ENCODE measurements around the gene LAX1. TPM values are rescaled to one million over a fixed set of nuclear protein-coding genes. Genes with fewer than 3 reads are reported as not detected.

LAX1 gene
- total RNA-seq, 2 donors from 2014 or later: 24.3 to 24.8 TPM

DNA sequence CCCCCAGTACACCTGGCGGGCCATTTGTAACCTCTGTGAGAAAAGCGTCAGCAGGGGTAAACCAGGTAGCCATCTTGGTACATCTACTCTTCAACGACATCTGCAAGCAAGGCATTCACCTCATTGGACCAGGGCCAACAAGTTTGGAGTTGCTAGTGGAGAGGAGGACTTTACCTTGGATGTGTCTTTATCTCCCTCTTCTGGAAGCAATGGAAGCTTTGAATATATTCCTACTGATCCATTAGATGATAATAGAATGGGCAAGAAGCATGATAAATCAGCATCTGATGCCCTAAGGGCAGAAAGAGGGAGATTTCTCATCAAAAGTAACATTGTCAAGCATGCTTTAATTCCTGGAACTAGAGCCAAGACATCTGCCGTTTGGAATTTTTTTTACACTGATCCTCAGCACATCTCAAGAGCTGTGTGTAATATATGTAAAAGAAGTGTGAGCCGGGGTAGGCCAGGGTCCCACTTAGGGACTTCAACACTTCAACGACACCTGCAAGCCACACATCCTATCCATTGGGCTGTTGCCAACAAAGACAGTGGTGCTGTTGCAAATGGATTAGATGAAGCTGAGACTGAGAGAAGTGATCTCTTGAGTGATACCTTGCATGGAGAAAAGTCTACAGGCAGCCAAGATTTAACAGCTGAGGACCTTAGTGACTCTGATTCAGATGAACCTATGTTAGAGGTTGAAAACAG, 33.1 kb downstream of the LAX1 start:
- Mint-ChIP-seq H3K27ac (no peak overlapping the region), H3K4me3 (peak overlapping the region; percentile 91 to 98), H3K36me3 (ENCODE audit: insufficient read depth in 2 of 2) (peaks cover 19 to 34% of the 10 kb centered on the region in 2 donors), H3K9me3 (peaks cover 2 to 5% of the 10 kb centered on the region in 2 donors), H3K4me1 (ENCODE audit: low read depth) (peaks cover 59% of the 10 kb centered on the region), H3K27me3 (ENCODE audit: low read depth) (no peaks in the 10 kb centered on the region)
- no peak for DNase-seq
- no peak for ATAC-seq (replicated peaks in 1 of 2)

GRCh38 chr1:203799157-203799556, 34.2 kb downstream of the LAX1 start:
- H3K4me3 Mint-ChIP-seq: peak overlapping the region in 1 of 2 donors; percentile 47
- H3K27me3 Mint-ChIP-seq (ENCODE audit: low read depth): no peaks in the 10 kb centered on the region
- no peak overlapping the region for H3K27ac Mint-ChIP-seq
- ATAC-seq (replicated peaks in 1 of 2) (no peak), DNase-seq (no peak)
- H3K36me3 Mint-ChIP-seq (ENCODE audit: insufficient read depth in 2 of 2): peaks cover 21 to 43% of the 10 kb centered on the region in 2 donors
- peaks cover 69% of the 10 kb centered on the region for H3K4me1 Mint-ChIP-seq (ENCODE audit: low read depth)
- H3K9me3 Mint-ChIP-seq: peaks cover 2 to 5% of the 10 kb centered on the region in 2 donors

DNA sequence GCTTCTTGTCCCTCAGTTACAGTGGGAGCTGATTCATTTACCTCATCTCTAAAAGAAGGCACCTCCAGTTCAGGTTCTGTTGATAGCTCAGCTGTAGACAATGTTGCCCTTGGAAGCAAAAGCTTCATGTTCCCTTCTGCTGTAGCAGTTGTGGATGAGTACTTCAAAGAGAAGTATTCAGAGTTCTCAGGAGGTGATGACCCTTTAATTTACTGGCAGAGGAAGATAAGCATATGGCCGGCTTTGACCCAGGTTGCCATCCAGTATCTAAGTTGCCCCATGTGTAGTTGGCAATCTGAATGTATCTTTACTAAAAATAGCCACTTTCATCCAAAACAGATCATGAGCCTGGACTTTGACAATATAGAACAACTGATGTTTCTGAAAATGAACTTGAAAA, 35.0 kb downstream of the LAX1 start:
- ATAC-seq (replicated peaks in 1 of 2) (no peak), DNase-seq (no peak)
- Mint-ChIP-seq H3K4me1 (ENCODE audit: low read depth) (peaks cover 70% of the 10 kb centered on the region), H3K36me3 (ENCODE audit: insufficient read depth in 2 of 2) (peaks cover 21 to 48% of the 10 kb centered on the region in 2 donors), H3K9me3 (peaks cover 2 to 5% of the 10 kb centered on the region in 2 donors), H3K27me3 (ENCODE audit: low read depth) (no peaks in the 10 kb centered on the region), H3K27ac (no peak overlapping the region), H3K4me3 (peak overlapping the region in 1 of 2 donors; percentile 47)

GRCh38 chr1:203805689-203806088, 40.7 kb downstream of the LAX1 start:
- H3K9me3 Mint-ChIP-seq: no peaks in the 10 kb centered on the region
- peaks cover 10 to 35% of the 10 kb centered on the region in 2 donors for H3K36me3 Mint-ChIP-seq (ENCODE audit: insufficient read depth in 2 of 2)
- no peak overlapping the region for H3K4me3 Mint-ChIP-seq
- no peak overlapping the region for H3K27ac Mint-ChIP-seq
- H3K27me3 Mint-ChIP-seq (ENCODE audit: low read depth): no peaks in the 10 kb centered on the region
- DNase-seq: no peak
- no peak for ATAC-seq (replicated peaks in 1 of 2)
- peaks cover 42% of the 10 kb centered on the region for H3K4me1 Mint-ChIP-seq (ENCODE audit: low read depth)

DNA sequence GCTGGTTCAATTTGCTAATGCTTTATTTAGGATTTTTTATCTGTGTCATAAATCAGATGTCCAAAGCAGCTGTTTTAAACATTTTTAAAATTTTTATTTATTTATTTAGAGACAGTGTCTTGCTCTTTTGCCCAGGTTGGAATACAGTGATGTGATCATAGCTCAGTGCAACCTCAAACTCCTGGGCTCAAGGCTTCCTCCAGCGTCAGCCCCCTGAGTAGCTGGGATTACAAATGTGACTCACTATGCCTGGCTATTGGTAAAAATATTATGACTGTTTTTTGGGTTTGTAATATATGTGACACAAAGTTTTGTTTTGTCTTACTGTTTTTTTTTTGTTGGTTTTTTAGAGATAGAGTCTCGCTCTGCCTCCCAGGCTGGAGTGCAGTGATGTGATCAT, 42.2 kb downstream of the LAX1 start:
- ATAC-seq (replicated peaks in 1 of 2) (no peak), DNase-seq (no peak)
- Mint-ChIP-seq H3K36me3 (ENCODE audit: insufficient read depth in 2 of 2) (peaks cover 10 to 40% of the 10 kb centered on the region in 2 donors), H3K4me3 (no peak overlapping the region), H3K4me1 (ENCODE audit: low read depth) (peaks cover 47% of the 10 kb centered on the region), H3K27me3 (ENCODE audit: low read depth) (no peaks in the 10 kb centered on the region), H3K27ac (no peak overlapping the region), H3K9me3 (no peaks in the 10 kb centered on the region)

GRCh38 chr1:203813581-203814341, 48.8 kb downstream of the LAX1 start:
- Mint-ChIP-seq H3K27me3 (ENCODE audit: low read depth) (no peaks in the 10 kb centered on the region), H3K36me3 (ENCODE audit: insufficient read depth in 2 of 2) (peaks cover 9 to 26% of the 10 kb centered on the region in 2 donors), H3K27ac (peak overlapping the region; percentile 35), H3K9me3 (no peaks in the 10 kb centered on the region), H3K4me1 (ENCODE audit: low read depth) (peaks cover 12% of the 10 kb centered on the region), H3K4me3 (no peak overlapping the region)
- DNase-seq: no peak
- no peak for ATAC-seq (replicated peaks in 1 of 2)

DNA sequence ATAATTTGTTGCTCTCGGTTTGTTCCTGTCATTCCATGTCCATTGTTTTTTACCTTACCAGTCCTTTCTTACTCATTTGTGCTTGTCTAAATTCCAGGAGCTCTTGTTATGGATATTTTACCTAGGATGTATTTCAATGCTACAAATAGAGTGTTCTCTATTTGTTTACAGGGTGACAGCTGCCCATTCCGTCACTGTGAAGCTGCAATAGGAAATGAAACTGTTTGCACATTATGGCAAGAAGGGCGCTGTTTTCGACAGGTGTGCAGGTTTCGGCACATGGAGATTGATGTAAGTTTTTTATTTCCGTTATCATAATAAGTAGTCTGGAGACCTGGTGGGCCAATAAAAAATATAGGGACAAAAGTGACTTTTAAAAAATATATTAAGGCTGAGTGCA, 53.4 kb downstream of the LAX1 start:
- ATAC-seq (replicated peaks in 1 of 2) (no peak), DNase-seq (no peak)
- H3K9me3 Mint-ChIP-seq: no peaks in the 10 kb centered on the region
- H3K4me3 Mint-ChIP-seq: no peak overlapping the region
- H3K27ac Mint-ChIP-seq: no peak overlapping the region
- H3K36me3 Mint-ChIP-seq (ENCODE audit: insufficient read depth in 2 of 2): peaks cover 19 to 37% of the 10 kb centered on the region in 2 donors
- peaks cover 10% of the 10 kb centered on the region for H3K4me1 Mint-ChIP-seq (ENCODE audit: low read depth)
- no peaks in the 10 kb centered on the region for H3K27me3 Mint-ChIP-seq (ENCODE audit: low read depth)

DNA sequence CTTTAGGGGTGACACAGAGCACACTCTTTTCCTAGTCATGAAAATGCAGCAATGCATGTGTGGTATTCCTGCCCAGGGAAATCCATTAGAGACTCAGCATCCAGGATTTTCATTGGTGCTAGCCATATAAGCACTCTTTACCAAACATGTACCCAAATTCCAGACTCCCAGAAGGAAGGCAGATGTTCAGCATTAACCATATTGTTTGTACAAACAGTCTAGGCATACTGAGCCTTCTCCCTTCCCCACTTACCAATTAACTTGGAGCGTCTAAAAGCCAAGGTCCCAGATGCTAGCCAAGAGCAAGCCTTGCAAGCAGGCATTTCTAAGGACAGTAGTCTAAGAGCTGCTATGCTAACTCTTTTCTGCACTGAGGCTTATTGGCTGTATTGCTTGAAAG, 58.3 kb downstream of the LAX1 start:
- no peaks in the 10 kb centered on the region for H3K27me3 Mint-ChIP-seq (ENCODE audit: low read depth)
- no peak for DNase-seq
- peaks cover 34% of the 10 kb centered on the region for H3K4me1 Mint-ChIP-seq (ENCODE audit: low read depth)
- H3K9me3 Mint-ChIP-seq: no peaks in the 10 kb centered on the region
- ATAC-seq (replicated peaks in 1 of 2): no peak
- no peak overlapping the region for H3K4me3 Mint-ChIP-seq
- peak overlapping the region; percentile 96 for H3K27ac Mint-ChIP-seq
- H3K36me3 Mint-ChIP-seq (ENCODE audit: insufficient read depth in 2 of 2): peaks cover 20 to 46% of the 10 kb centered on the region in 2 donors

Other genes with a start within 250 kb of the LAX1 start
- 10 to 100 TPM; 34.1 to 65.5 TPM for gene ATP2B4, start 138.4 kb upstream of the LAX1 start, total RNA-seq
- gene ZBED6, start 30.4 kb downstream of the LAX1 start, total RNA-seq: 10 to 100 TPM; 25.6 to 26.6 TPM
- gene ZC3H11A, start 30.4 kb downstream of the LAX1 start, total RNA-seq: 100 to 1,000 TPM; 140 to 141 TPM
- 100 to 1,000 TPM; 158 to 160 TPM for gene SNRPE, start 96.4 kb downstream of the LAX1 start, total RNA-seq

Measured in activated T-cell treated with anti-CD3 and anti-CD28 coated beads, Interleukin-2, amount 50 U/mL, for 72 hours (primary cell).